ENCODE measurements around the gene SEPTIN10.

GRCh38 chr2:109558076-109558882 lies 55.5 kb downstream of the SEPTIN10 start:
- TF ChIP-seq, protein P1, sequence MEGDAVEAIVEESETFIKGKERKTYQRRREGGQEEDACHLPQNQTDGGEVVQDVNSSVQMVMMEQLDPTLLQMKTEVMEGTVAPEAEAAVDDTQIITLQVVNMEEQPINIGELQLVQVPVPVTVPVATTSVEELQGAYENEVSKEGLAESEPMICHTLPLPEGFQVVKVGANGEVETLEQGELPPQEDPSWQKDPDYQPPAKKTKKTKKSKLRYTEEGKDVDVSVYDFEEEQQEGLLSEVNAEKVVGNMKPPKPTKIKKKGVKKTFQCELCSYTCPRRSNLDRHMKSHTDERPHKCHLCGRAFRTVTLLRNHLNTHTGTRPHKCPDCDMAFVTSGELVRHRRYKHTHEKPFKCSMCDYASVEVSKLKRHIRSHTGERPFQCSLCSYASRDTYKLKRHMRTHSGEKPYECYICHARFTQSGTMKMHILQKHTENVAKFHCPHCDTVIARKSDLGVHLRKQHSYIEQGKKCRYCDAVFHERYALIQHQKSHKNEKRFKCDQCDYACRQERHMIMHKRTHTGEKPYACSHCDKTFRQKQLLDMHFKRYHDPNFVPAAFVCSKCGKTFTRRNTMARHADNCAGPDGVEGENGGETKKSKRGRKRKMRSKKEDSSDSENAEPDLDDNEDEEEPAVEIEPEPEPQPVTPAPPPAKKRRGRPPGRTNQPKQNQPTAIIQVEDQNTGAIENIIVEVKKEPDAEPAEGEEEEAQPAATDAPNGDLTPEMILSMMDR (IDR thresholded peaks at IDR 0.05): no peak
- no peak for TF ChIP-seq POLR2A (IDR thresholded peaks at IDR 0.05)
